Testis (tissue), 2 donors: Measurements from ENCODE around the gene IL1B.

Experiments
- CTCF ChIP-seq, 3 experiments: fragments of 450-650 bp in 2 of 3; fragments of 200-600 bp in 1 of 3; sonication (generic) in 1 of 3; IDR thresholded peaks; one replicate each; pipeline ENCODE4 v1.5.1; 2016 to 2019; ENCODE audit warnings: antibody characterized with exemption in 3 of 3, mild to moderate bottlenecking in 2 of 3, moderate library complexity in 1 of 3
- POLR2A ChIP-seq: fragments of 450-650 bp; IDR thresholded peaks from one replicate; pipeline ENCODE4 v1.6.1; 2017; ENCODE audit warnings: antibody characterized with exemption, mild to moderate bottlenecking, moderate library complexity

GRCh38 chr2:112836695-112837117, at the start of gene IL1B:
- no peak for TF ChIP-seq CTCF (IDR thresholded peaks at IDR 0.05)
- no peak for TF ChIP-seq POLR2A
